Chondrocyte (in vitro differentiated cells): ENCODE results near the gene NGEF. TPM values are rescaled to one million over a fixed set of nuclear protein-coding genes. Genes with fewer than 3 reads are reported as not detected.

ENCODE experiments used
- DNase-seq: peaks from one replicate; pipeline ENCODE4 v3.0.0; 2021; ENCODE audit warnings: mixed read lengths, low spot score
- H3K27ac Mint-ChIP-seq: one replicate; pipeline ENCODE4 v1.8.0; 2021; ENCODE audit warnings: mild to moderate bottlenecking, moderate library complexity, mixed read lengths; ENCODE audit not compliant: unreplicated experiment
- H3K27me3 Mint-ChIP-seq: 2 replicates; pipeline ENCODE4 v1.8.0; 2021; ENCODE audit warnings: low read depth, mixed read lengths
- H3K36me3 Mint-ChIP-seq: 2 replicates; pipeline ENCODE4 v1.8.0; 2021; ENCODE audit warnings: low read depth, mixed read lengths
- H3K4me1 Mint-ChIP-seq: 2 replicates; pipeline ENCODE4 v1.8.0; 2021; ENCODE audit warnings: low read depth, mild to moderate bottlenecking, mixed read lengths
- H3K4me3 Mint-ChIP-seq: one replicate; pipeline ENCODE4 v1.8.0; 2021; ENCODE audit warnings: mild to moderate bottlenecking, moderate library complexity, mixed read lengths; ENCODE audit not compliant: unreplicated experiment
- H3K9me3 Mint-ChIP-seq: 2 replicates; pipeline ENCODE4 v1.8.0; 2021; ENCODE audit warnings: low read depth, mixed read lengths
- CTCF ChIP-seq: fragments of 200-600 bp; sonication (generic); IDR thresholded peaks from 2 replicates; pipeline ENCODE4 v1.5.0; 2021; ENCODE audit warnings: antibody characterized with exemption, mild to moderate bottlenecking, moderate library complexity
- total RNA-seq: library from RNA; stranded (reverse); gene quantifications from 3 replicates; pipeline ENCODE4 v1.2.1, GENCODE V29; 2021

The NGEF gene
- total RNA-seq, 1 donor from 2014 or later = 0.10 TPM

GRCh38 chr2:232896720-232897597, 116.1 kb downstream of the NGEF start:
- no peak for TF ChIP-seq CTCF
- Mint-ChIP-seq H3K36me3 (no peaks in the 10 kb centered on the region), H3K27me3 (no peaks in the 10 kb centered on the region), H3K4me3 (no peak overlapping the region), H3K9me3 (no peaks in the 10 kb centered on the region), H3K27ac (no peak overlapping the region), H3K4me1 (peaks cover 7% of the 10 kb centered on the region)
- no peak for DNase-seq

DNA sequence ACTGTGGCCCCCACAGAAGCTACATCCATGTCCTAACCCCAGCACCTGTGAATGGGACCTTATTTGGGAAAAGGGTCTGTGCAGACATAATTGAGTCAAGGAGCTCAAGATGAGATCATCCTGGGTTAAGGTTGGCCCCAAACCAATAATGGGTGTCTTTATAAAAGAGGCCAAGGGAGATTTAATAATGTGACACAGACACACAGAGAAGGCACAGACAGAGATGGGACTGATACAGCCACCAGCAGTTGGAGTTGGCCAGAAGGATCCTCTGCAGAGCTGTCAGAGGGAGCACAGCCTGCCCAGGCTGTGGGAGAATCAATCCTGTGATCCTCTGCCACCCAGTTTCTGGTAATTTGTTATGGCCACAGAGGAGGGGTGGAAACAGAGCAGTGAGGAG, 116.9 kb downstream of the NGEF start:
- DNase-seq = no peak
- Mint-ChIP-seq H3K4me1 (peaks cover 6% of the 10 kb centered on the region), H3K36me3 (no peaks in the 10 kb centered on the region), H3K9me3 (no peaks in the 10 kb centered on the region), H3K4me3 (no peak overlapping the region), H3K27ac (no peak overlapping the region), H3K27me3 (no peaks in the 10 kb centered on the region)
- no peak for TF ChIP-seq CTCF

GRCh38 chr2:232894746-232895145, 118.3 kb downstream of the NGEF start:
- TF ChIP-seq CTCF = no peak
- Mint-ChIP-seq H3K27ac (no peak overlapping the region), H3K27me3 (peaks cover 2% of the 10 kb centered on the region), H3K36me3 (no peaks in the 10 kb centered on the region), H3K4me3 (no peak overlapping the region), H3K4me1 (peaks cover 14% of the 10 kb centered on the region), H3K9me3 (no peaks in the 10 kb centered on the region)
- DNase-seq = no peak

- TF ChIP-seq CTCF = no peak
Observed at GRCh38 chr2:232894251-232894650, 118.8 kb downstream of the NGEF start.

DNA sequence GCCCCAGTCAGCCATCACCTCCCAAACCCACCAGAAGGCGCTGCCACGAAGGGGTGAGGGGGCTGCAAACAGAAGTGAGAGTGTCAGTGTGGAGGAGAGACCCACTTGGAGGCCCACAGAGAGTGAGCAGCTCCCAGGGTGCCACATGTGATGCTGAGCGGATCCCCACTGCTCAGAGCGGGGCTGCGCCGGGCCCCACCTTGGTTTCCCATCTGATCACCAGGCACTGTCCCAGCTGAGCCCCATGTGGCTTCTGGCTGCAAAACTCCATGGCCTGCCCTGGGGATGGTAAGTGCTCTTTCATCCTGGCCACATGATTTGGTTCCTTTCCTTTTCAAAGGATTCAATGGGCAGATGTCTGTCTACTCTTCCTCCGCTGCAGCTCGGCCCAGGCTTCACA, 119.2 kb downstream of the NGEF start:
- no peak for DNase-seq
- H3K9me3 Mint-ChIP-seq = no peaks in the 10 kb centered on the region
- no peaks in the 10 kb centered on the region for H3K36me3 Mint-ChIP-seq
- TF ChIP-seq CTCF = no peak
- peaks cover 14% of the 10 kb centered on the region for H3K4me1 Mint-ChIP-seq
- no peak overlapping the region for H3K4me3 Mint-ChIP-seq
- peaks cover 2% of the 10 kb centered on the region for H3K27me3 Mint-ChIP-seq
- no peak overlapping the region for H3K27ac Mint-ChIP-seq

More at GRCh38 chr2:232894251-232894650, 118.8 kb downstream of the NGEF start:
- peaks cover 14% of the 10 kb centered on the region for H3K4me1 Mint-ChIP-seq
- no peaks in the 10 kb centered on the region for H3K9me3 Mint-ChIP-seq
- H3K27me3 Mint-ChIP-seq = peaks cover 2% of the 10 kb centered on the region
- H3K36me3 Mint-ChIP-seq = no peaks in the 10 kb centered on the region
- no peak overlapping the region for H3K4me3 Mint-ChIP-seq
- H3K27ac Mint-ChIP-seq = no peak overlapping the region
- no peak for DNase-seq
